DMS153 treated with DMSO at 0.1 percent for 48 hours (cell line): Measurements from ENCODE around the gene SDK2.

Experiments
- DNase-seq: peaks from one replicate; lab custom pipeline; 2025; ENCODE audit not compliant: unreplicated experiment; lab: John Stamatoyannopoulos, UW

The SDK2 gene

DNA sequence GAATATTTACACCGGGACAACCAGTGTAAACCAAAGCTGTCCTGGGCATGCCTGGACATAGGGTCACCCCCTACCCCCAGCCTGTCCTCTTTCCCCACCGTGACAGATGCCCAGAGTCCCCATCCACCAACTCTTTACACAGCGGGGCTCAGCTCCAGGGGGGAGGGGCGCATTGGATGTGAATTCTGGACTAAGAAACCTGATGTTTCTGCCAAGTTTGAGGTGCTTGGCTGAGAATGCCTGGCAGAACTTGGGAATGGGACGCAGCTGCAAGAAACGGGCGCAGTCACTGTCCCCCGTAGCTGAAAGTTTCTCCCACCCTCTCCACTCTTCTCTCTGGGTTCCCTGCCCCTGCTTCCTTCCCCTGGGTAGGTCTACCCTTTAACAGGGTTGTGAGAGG is 264.4 kb downstream of the SDK2 start:
- DNase-seq, result no peak

DNA sequence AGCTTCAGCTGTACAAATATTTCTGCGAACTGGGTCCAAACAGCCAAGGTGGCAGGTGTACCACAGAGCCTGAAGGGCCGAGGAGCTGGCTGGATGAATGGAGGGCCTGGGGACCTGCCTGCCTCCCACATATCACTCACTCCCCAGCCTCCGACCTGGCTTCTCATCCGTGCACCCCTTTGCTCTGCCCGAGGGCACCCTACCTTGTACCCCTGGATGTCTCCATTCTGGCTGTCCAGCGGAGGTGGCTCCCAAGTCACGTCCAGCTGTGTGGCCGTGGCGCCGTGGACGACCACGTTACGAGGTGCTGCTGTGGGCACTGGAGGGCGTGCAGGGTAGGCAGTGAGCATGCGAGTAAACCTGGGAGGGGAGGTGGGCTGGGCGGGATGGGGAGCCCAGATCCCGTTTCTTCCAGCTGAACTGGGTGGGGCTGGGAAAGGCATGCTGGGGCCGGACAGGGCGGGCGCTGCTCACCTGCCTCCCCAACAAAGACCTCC is 265.2 kb downstream of the SDK2 start:
- DNase-seq, result no peak

DNA sequence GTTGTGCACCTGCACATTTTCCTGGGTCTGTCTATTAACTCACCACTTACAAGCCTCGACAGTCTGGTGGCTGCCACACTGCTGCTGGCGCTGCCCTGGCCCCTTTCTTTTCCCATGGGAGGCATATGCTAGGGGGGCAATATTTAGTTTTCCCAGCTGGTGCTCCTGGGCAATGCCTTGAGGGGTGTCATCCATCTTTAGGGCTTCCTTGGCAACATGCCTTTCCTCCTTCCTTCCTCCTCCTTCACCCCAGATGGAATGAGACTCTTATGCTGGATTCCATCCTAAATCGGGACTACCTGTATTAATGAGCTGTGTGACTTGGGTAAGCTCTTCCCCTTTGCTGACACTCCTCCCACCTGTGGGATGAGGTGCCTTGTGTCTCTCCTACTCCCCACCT is 267.6 kb downstream of the SDK2 start:
- no peak for DNase-seq

DNA sequence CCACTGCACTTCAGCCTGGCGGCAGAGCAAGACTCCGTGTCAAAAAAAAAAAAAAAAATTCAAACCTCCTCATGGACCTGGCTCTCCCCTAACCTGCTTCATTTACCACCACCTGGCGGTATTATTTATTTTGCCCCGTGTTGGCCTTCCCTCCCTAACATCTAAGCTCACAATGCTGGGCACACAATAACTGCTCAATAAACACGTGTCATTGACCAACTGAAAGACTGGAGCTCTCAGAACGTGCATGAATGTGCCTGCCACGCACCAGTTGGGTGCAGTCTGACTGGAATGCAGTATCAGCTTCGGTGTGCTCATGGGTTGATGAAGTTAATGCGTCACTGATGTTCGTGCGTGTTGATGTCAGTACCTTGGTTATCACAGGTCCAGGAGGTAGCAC is 268.1 kb downstream of the SDK2 start:
- DNase-seq, result no peak

DNA sequence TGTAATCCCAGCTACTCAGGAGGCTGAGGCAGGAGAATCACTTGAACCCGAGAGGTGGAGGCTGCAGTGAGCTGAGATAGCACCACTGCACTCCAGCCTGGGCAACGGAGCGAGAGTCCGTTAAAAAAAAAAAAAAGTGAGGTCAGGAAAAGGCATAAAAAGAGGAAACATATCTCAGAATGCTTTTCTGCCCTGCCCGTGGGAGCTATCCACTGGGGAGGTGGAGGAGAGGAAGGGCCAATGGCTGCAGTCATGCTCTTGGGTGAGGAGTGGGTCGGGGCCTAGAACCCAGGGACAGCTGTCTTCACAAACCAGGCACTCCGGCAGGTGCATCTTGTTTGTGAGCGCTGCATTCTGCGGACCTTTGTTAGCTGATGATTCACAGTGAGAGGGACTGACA is 272.4 kb downstream of the SDK2 start:
- no peak for DNase-seq

DNA sequence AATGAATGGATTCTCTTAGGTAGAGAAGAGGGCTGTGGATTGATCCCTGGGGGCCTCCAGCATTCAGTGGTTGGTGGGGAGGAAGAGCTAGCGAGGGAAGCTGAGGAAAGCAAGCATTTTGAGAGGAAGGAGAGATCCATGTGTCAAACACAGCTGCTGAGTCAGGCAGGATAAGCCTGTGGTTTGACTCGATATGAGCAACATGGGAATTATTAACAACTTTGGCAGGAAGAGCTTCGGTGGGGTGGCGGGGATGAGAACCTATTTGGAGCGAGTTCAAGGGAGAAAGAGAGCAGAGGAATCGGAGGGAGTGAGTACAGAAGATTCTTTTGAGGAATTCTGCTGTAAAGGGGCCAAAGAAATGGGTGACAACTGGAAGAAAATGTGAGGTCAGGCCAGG is 273.0 kb downstream of the SDK2 start:
- no peak for DNase-seq

DNA sequence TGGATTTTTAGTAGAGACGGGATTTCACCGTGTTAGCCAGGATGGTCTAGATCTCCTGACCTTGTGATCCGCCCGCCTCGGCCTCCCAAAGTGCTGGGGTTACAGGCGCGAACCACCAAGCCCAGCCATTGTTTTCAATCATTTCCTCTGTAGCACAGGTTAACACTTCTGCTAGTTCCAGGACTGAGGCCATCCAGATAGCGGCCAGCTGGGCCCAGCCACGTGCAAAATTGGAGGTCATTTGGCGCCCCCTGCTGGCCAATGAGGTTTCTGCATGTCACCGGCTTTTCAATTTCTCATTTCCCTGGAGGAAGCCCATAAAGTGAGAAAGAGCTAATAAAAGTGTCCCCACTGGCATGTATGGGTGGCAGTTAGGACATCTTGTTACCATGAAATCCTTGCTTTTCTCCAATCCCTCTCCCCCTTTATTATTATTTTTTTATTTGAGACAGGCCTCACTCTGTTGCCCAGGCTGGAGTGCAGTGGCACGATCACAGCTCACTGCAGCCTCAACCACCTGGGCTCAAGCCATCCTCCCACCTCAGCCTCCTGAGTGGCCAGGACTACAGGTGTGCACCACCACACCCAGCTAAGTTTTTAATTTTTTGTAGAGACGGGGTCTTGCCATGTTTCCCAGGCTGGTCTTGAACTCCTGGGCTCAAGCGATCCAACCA is 274.3 kb downstream of the SDK2 start:
- peak; percentile 71 for DNase-seq

DNA sequence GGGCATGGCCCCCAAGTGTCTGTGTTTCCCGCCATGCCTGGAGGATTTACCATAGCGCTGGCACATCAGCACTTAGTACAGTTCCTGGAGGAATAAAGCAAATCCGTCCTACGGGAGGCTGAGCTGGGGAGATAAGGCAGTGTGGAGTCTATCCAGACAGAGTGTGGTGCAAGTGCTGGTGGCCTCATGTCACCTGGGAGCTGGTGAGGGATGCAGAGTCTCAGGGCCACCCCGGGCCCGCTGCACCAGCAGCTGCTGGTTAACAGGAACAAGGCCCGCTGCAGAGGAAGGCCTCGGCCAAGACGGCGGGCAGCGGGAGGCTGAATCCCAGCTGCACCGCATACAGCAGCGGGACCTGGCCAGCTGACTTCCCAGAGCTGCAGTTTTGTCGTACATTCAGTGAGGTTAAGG is 275.1 kb downstream of the SDK2 start:
- DNase-seq, result no peak

DNA sequence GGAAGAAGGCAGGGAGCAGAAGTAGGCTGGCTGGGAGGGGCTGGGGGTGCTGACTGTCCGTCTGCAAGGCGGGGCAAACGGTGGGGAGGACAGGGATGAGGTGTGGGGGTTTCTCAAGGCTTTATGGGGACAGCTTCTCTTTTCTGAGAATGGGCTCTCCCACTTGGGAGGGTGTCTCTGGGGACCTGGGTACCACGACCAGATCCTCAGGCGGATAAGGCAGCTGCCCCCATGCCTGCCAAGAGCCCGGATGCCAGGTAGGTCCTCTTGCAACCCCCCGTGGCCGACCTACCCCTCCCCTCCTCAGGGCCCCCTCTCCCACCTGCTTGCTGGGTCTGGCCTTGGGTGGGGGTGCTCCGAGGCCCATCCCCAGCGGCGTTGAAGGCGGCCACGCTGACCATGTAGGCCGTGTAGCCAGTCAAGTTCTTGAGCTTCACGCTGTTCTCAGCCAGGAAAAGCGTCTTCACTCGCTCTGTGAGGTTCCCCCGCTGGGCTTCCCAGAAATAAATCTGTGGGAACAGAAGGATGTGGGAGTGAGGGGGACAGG is 276.1 kb downstream of the SDK2 start:
- DNase-seq, result no peak

DNA sequence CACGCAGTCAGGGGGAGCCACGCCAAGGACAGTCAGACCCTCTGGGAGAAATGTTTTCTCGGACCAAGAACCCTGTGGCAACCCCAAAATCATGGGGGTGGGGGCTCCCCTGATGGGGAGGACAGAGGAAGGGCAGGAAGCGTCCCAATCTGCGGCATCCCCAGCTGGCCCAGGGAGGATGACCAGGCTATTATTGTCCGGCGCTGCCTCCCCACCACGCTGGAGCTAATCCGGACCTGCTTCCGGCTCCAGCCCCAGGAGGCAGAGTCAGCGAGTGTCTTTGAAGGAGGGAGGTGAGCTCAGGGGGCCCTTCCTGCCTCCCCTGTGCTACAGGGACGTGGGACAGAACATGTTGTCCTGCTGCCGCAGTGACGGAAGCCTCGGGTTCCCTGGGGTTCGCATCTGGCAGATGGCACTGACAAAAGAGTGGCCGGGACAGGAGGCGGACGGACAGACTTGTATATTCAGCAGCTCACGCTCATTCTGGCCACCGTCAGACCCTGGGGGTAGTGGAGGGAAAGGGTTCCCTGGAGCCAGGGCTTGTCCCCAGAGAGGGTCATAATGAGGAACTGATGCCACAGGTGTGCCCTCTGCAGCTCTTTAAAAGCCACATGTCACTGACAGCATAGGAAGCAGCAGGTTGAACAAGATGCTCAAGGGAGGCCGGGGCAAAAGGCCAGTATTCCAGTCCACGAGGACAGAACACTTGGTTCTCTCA is 278.2 kb downstream of the SDK2 start:
- DNase-seq, result no peak

DNA sequence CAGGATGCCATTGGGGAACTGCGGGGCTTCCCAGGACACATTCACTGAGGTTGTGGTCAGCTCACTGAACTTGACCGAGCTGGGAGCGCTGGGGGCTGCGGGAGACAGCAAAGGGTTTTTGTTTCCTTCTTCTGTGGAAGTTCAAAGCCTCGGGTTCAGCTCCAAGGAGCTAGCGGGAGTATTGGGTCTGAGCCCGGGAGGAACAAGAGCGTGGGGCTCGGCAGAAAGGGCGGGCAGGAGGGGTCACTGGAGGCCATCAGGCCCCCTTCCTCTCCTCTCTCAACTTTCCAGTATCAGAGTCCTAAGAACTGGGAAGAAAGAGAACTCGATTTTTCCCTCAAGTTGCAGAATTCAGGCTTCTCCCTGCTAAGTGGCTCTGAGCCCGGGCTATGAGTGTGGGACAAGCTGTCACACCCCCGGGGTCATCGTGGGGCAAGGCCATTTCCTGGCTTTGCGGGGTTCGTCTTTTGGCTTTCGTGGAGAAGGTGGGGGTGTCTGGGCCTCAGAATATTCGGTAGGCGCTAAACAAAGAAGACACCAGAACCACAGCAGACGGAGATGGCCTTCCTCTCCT is 278.9 kb downstream of the SDK2 start:
- DNase-seq, result no peak

DNA sequence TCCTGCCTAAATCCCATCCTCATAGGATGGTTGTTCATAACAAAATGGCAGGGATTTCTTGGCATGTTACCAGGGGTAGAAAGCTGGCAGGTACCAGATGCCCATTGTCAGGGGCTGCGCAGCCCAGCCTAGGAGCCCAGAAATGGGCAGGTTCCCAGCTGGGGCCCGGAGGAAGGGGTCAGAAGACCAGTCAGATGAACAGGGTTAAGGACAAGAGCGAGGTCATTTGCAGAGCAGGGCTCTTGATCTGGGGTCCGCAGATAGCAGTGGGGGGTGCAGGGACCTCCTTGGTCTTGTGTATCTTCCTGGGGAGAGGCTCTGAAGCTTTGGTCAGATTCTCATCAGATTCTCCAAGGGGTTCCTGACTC is 280.1 kb downstream of the SDK2 start:
- no peak for DNase-seq

DNA sequence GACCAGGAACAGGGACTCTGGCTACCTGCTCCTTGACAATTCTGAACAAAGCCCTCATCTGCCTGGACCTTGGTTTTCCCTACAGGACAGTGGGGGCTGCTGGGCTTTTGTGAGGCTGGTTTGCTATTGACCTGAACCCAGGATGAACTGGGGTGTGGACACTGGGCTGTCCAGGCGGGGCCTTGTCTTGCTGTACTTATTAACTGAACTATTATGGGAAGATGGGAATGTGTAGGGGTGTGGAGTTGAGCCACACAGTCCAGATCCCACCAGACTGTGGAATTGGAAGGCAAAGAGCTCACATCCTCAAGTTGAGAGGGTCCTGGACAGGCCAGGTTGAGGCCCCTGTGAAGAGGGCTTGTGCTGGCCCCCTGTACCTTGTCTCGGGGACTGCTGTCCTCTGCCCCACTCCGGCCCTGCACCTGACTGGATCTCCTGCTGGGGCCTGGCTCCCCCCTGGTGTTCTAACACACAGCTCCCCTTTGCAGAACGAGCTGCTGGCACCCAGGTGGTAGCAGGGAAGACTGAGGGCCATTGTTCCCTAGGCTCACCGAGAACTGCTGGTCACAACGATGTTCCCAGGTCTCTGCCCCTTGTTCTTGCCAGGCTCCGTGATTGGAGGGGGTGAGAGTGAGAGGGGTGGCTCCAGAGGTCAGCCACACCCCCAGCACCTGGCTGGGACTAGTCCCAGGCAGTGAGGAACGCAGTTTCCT is 280.6 kb downstream of the SDK2 start:
- DNase-seq, result no peak

DNA sequence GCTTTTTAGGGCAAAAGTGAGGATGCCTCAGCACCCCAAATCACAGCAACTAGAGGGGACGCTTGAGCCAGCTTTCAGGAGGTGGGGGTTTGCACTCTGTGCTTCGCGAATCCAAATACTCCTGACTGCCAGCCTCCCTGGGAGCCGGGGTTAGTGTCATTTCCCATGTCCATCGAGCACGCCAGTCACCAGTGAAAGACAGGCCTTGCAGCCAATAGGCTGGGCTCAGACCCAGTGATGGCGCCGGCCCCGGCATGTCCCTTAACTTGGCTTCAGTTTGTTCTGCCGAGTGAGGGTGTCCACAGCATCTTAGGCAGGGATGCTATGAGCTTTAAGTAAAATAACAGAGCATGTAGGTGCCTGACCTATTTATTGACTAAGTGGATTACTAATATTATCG is 281.5 kb downstream of the SDK2 start:
- DNase-seq, result no peak

DNA sequence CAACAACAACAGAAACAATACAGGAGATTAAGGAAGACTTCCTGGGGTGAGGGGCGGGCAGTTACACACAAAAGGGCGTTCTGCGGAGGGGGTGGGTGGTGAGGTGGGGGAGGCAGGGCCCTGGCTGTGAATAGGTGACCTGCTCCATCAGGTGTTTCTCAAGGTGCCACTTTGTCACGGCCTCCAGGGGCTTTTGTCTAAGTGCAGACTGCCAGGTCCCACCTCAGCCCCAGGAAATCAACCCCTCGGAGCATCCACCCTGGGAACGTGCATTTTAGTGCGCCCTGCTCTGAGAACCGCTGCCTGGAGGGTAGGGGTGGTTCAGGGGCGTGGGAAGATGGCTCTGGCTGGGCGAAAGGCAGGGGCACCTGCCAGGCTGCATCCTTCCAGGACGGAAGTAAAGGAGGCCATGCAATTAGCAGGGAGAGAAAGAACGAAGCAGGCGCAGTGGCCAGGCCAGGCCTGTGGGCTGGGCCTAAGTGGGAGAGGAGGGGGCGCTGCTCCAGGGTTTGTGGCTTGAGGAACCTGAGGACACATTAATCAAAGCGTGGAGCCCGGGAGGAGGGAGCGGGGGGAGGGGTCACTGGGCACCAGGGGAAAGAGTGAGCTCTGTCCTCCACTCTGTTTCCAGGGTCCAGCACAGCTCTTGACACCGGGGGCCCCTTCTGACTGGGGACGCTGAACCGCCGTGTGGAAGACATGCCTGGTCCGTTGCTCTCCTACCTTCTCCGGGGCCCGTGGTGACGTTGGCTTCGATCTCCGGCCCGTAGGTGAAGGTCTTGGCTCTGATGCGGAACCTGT is 283.1 kb downstream of the SDK2 start:
- no peak for DNase-seq

DNA sequence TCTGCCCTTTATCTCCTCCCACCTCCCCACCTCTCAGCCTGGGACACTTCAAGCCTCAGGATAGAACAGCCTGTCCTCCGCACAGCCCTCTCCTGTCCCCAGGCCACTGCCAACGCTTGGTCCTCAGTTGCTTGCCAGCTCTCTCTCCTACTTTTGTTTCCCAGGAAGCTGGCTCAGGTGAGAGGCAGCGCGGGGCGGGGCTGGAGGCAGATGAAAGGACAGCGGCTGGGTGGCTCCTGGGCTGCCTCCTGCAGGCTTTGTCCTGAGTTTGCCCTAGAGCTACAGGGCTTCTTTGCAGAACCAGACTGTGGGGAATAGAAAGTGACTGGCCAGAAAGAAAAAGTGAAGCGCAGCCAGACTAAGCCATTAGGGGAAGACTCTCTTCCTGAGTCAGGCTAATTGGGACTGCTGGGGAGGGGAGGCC is 284.2 kb downstream of the SDK2 start:
- DNase-seq, result peak; percentile 84

DNA sequence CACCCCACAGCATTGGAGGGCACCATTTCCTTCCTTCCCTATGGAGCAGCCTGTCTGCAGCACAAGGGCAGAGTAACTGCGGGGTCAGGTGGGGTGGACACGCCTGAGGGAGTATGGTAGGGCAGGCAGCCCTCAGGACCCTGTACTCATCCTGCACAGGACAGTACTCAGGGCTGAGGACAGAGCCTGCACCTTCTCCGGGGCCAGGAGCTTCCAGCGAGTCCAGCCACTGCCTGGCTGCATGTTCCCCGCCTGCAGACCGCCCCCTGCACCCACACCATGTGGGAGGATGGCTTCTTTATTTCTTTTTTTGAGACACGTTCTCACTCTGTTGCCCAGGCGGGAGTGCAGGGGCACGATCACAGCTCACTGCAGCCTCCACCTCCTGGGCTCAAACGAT is 284.9 kb downstream of the SDK2 start:
- no peak for DNase-seq

DNA sequence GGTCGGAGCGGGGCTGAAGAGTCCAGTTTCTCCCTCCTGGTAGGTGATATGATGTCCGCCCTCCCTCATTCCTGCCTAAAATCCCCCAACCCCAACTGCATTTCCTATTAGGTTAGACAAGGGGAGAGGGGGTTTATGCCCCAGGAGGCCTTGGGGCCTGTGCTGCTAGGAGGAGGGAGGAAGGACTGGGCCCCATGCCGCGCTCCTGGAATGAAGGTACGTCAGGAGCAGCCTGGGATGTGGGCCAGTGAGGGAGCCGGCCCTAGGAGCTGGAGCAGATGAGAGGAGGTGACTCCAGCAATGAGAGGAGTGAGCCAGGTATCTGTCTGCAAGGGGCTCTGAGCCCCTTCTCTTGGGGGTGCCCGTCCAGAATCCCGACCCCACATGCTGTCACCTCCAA is 285.6 kb downstream of the SDK2 start:
- DNase-seq, result no peak

DNA sequence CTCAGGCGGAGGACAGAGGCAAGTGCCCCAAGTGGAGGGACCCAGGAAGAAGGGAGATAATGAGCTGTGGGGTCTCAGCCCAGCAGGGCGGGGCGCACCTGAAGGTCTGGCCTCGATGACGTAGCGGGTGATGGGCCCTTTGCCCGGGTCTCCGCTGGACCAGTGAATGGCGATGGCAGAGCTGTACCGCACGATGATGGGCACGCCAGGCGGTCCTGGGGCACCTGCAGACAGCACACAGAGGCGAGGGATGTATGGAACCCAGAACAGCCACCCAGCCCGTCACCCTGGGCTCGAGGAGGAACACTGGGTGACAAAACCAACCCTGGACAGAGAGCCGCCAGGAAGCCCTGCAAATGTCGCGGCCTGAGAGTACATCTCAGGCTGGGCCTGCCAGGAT is 286.3 kb downstream of the SDK2 start:
- DNase-seq, result no peak

DNA sequence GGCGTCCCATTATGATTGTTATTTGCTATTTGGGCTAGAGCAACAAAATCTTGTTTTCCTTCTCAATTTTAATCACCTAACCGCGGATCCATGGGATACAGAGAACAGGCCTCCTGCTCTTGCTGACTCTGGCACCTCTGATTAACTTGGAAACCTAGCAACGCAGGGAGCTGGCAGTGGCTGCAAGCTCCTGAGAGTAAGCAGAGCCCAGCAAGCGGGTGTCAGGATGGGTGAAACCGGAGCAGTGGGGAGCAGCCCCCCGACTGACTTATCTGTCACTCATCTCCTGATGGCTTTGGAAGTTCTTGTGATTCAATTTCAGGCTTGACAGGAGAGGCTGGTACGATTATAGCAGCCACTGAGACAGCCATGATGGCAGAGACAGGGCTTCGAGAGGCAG is 286.9 kb downstream of the SDK2 start:
- DNase-seq, result no peak
